GM12801 (cell line): ENCODE data around the gene SLC22A15.

Experiments
- CTCF ChIP-seq: IDR thresholded peaks from one replicate; pipeline ENCODE4 v1.5.1; 2011; ENCODE audit warnings: control low read depth; ENCODE audit not compliant: insufficient read length; ENCODE audit errors: extremely low read depth

Gene SLC22A15

GRCh38 chr1:116107371-116107770, 131.1 kb downstream of the SLC22A15 start:
- TF ChIP-seq CTCF, result no peak

GRCh38 chr1:116110567-116111523, 134.5 kb downstream of the SLC22A15 start, which contains the start of gene MAB21L3:
Gene MAB21L3 (plus strand): TSS chr1:116111399. CDS start chr1:116112616, 1,217 bp downstream.
- TF ChIP-seq CTCF, result no peak

DNA sequence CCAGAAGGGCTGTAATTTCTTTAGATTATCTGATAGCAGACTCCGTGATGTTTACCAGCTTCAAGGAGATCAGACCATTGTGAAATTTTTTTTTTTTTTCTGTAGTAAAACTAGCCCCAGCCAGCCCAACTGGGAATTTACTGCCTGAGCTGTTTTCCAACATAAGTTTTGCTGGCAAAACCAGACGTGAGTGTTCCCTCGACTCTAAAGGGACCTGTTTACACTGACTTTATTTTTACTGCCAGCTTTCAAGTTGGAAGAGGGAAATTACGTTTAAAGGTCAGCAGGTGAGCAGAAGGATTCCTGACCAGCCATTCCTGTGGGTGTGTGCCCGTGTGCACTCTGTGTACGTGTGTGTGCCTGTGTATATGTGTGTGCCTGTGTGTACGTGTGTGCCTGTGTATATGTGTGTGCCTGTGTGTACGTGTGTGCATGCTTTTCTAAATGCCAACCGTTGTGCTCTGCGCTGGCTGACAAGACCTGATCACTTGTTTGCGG, 135.3 kb downstream of the SLC22A15 start:
- no peak for TF ChIP-seq CTCF

DNA sequence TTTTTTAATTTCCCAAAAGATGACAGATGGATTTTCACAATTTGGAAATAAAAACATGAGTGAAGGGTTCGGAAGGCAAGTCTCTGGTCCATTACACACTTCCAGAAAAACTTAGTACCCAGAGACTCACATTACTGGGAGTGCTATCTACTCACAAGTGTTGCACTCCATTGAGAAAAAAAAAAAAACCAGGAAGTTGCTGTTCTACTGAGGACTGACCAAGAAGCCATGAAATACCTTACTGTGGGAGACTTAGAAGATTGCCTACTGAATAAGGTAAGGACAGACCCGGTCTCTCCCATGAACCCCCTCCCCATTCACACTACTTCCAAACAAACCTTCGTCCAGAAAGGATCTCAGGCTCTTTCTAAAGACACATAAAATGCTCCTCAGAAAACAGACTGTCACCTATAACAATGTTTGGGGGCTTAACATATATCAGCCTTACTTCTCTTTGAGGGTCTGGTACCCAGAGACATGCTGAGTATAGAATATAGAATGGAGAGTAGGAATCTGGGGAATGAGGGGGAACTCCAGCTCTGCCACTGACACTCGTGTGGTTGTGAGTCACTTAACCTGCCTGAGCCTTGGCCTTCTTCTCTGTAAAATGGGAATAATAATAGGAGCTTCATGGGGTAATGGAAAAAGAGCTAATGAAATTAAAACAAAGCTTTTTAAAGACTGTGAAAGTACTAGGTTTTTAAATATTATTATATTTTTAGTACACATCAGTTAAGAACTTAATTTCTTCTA, 136.3 kb downstream of the SLC22A15 start:
- TF ChIP-seq CTCF, result no peak

DNA sequence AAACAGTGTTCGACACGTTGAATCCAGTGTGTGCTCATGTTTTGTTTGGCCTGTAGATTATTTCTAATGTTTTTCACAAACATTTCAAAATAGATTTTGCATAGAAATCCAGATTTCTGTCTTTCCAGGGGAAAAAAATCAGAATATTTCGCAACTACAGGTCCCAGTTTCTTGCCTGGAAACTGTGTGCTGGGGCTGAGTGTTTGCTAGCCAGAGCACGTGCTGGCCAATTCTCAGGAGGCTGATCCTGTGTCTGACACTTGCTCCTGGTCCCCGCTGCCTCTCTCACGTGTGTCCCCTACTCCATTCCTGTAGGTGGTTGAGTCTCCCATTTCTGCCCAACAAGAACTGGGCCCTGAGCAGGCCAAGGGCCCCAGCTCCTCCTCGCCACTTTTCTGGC, 137.3 kb downstream of the SLC22A15 start:
- no peak for TF ChIP-seq CTCF

GRCh38 chr1:116115476-116116439, 139.4 kb downstream of the SLC22A15 start:
- TF ChIP-seq CTCF, result no peak
